DND-41 (cell line): Measurements from ENCODE around the gene AGAP1.

Experiments used
- CTCF ChIP-seq: IDR thresholded peaks from 2 replicates; pipeline ENCODE4 v1.5.1; 2012; ENCODE audit warnings: borderline replicate concordance, low read length, moderate library complexity, mild to moderate bottlenecking; ENCODE audit not compliant: poor library complexity, severe bottlenecking; ENCODE audit errors: extremely low read depth
- EZH2 ChIP-seq: IDR thresholded peaks from 3 replicates; pipeline ENCODE4 v1.6.1; 2012; ENCODE audit warnings: borderline replicate concordance, low read depth, mild to moderate bottlenecking, moderate library complexity, low read length, inconsistent platforms; ENCODE audit not compliant: severe bottlenecking

- no peak for TF ChIP-seq CTCF
- TF ChIP-seq EZH2, result no peak
Measured at GRCh38 chr2:235697041-235697440, 203.2 kb downstream of the AGAP1 start.
